ENCODE results near the gene VARS2.

GRCh38 chr6:30893666-30894065 is 20.4 kb upstream of the VARS2 start:
- TF ChIP-seq POLR2AphosphoS5 (IDR thresholded peaks at IDR 0.05; ENCODE audit: insufficient read depth, low read depth, low read length): no peak
- no peak for TF ChIP-seq CTCF (IDR thresholded peaks at IDR 0.05; ENCODE audit: extremely low read depth in 1 of 2, insufficient read depth in 1 of 2, low read depth in 1 of 2, low read length in 2 of 2)
- no peak for TF ChIP-seq POLR2A (IDR thresholded peaks at IDR 0.05; ENCODE audit: low read depth, low read length)
- no peak for TF ChIP-seq EZH2 (IDR thresholded peaks at IDR 0.05; ENCODE audit: borderline replicate concordance, low read depth, low read length, severe bottlenecking)
- no peak for TF ChIP-seq MYC (IDR thresholded peaks at IDR 0.05; ENCODE audit: low read depth, low read length)
